ENCODE results near the gene ZEB2.

Gene ZEB2

GRCh38 chr2:144523596-144524117 is 3.7 kb upstream of the ZEB2 start:
- H3K4me3 ChIP-seq (ENCODE audit: low read length), result peak overlapping the region; percentile 80
- no peaks in the 10 kb centered on the region for H3K9me3 ChIP-seq (ENCODE audit: low read length)
- H2AFZ ChIP-seq (ENCODE audit: low read depth, low read length), result peak overlapping the region; percentile 84
- peaks cover 44% of the 10 kb centered on the region for H3K4me1 ChIP-seq (ENCODE audit: insufficient read depth, low read length)
- no peaks in the 10 kb centered on the region for H3K27me3 ChIP-seq (ENCODE audit: insufficient read depth, low read length)
- no peaks in the 10 kb centered on the region for H3K36me3 ChIP-seq (ENCODE audit: insufficient read depth, low read length)

- Histone ChIP-seq H3K36me3 (ENCODE audit: insufficient read depth, low read length) (no peaks in the 10 kb centered on the region), H2AFZ (ENCODE audit: low read depth, low read length) (peak overlapping the region; percentile 84), H3K9me3 (ENCODE audit: low read length) (no peaks in the 10 kb centered on the region), H3K4me3 (ENCODE audit: low read length) (peak overlapping the region; percentile 80), H3K4me1 (ENCODE audit: insufficient read depth, low read length) (peaks cover 44% of the 10 kb centered on the region), H3K27me3 (ENCODE audit: insufficient read depth, low read length) (no peaks in the 10 kb centered on the region)
These were observed 3.1 kb upstream of the ZEB2 start for GRCh38 chr2:144522897-144523595.

- H2AFZ ChIP-seq (ENCODE audit: low read depth, low read length), result peak overlapping the region; percentile 84
- no peaks in the 10 kb centered on the region for H3K27me3 ChIP-seq (ENCODE audit: insufficient read depth, low read length)
- no peaks in the 10 kb centered on the region for H3K36me3 ChIP-seq (ENCODE audit: insufficient read depth, low read length)
- peak overlapping the region; percentile 80 for H3K4me3 ChIP-seq (ENCODE audit: low read length)
- no peaks in the 10 kb centered on the region for H3K9me3 ChIP-seq (ENCODE audit: low read length)
- H3K4me1 ChIP-seq (ENCODE audit: insufficient read depth, low read length), result peaks cover 44% of the 10 kb centered on the region
These were observed 2.4 kb upstream of the ZEB2 start for GRCh38 chr2:144522176-144522896.

- Histone ChIP-seq H3K36me3 (ENCODE audit: insufficient read depth, low read length) (no peaks in the 10 kb centered on the region), H2AFZ (ENCODE audit: low read depth, low read length) (no peak overlapping the region), H3K4me3 (ENCODE audit: low read length) (no peak overlapping the region), H3K4me1 (ENCODE audit: insufficient read depth, low read length) (peaks cover 41% of the 10 kb centered on the region), H3K9me3 (ENCODE audit: low read length) (no peaks in the 10 kb centered on the region), H3K27me3 (ENCODE audit: insufficient read depth, low read length) (no peaks in the 10 kb centered on the region)
These were observed 1.8 kb upstream of the ZEB2 start for GRCh38 chr2:144521686-144522085.

GRCh38 chr2:144520756-144521487 is 1.0 kb upstream of the ZEB2 start:
- peak overlapping the region; percentile 73 for H2AFZ ChIP-seq (ENCODE audit: low read depth, low read length)
- no peaks in the 10 kb centered on the region for H3K36me3 ChIP-seq (ENCODE audit: insufficient read depth, low read length)
- H3K9me3 ChIP-seq (ENCODE audit: low read length), result no peaks in the 10 kb centered on the region
- peaks cover 41% of the 10 kb centered on the region for H3K4me1 ChIP-seq (ENCODE audit: insufficient read depth, low read length)
- peak overlapping the region; percentile 50 for H3K4me3 ChIP-seq (ENCODE audit: low read length)
- H3K27me3 ChIP-seq (ENCODE audit: insufficient read depth, low read length), result no peaks in the 10 kb centered on the region

- Histone ChIP-seq H3K36me3 (ENCODE audit: insufficient read depth, low read length) (peaks cover 2% of the 10 kb centered on the region), H2AFZ (ENCODE audit: low read depth, low read length) (no peak overlapping the region), H3K4me3 (ENCODE audit: low read length) (peak overlapping the region; percentile 97), H3K9me3 (ENCODE audit: low read length) (no peaks in the 10 kb centered on the region), H3K4me1 (ENCODE audit: insufficient read depth, low read length) (peaks cover 40% of the 10 kb centered on the region), H3K27me3 (ENCODE audit: insufficient read depth, low read length) (no peaks in the 10 kb centered on the region)
These were observed 354 bp downstream of the ZEB2 start for GRCh38 chr2:144519597-144519933.

GRCh38 chr2:144518748-144519596 is 947 bp downstream of the ZEB2 start:
- no peaks in the 10 kb centered on the region for H3K27me3 ChIP-seq (ENCODE audit: insufficient read depth, low read length)
- peak overlapping the region; percentile 97 for H3K4me3 ChIP-seq (ENCODE audit: low read length)
- no peak overlapping the region for H2AFZ ChIP-seq (ENCODE audit: low read depth, low read length)
- no peaks in the 10 kb centered on the region for H3K9me3 ChIP-seq (ENCODE audit: low read length)
- peaks cover 8% of the 10 kb centered on the region for H3K36me3 ChIP-seq (ENCODE audit: insufficient read depth, low read length)
- H3K4me1 ChIP-seq (ENCODE audit: insufficient read depth, low read length), result peaks cover 46% of the 10 kb centered on the region

GRCh38 chr2:144517866-144518747 is 1.8 kb downstream of the ZEB2 start:
- Histone ChIP-seq H3K36me3 (ENCODE audit: insufficient read depth, low read length) (peaks cover 8% of the 10 kb centered on the region), H2AFZ (ENCODE audit: low read depth, low read length) (no peak overlapping the region), H3K4me1 (ENCODE audit: insufficient read depth, low read length) (peaks cover 47% of the 10 kb centered on the region), H3K9me3 (ENCODE audit: low read length) (no peaks in the 10 kb centered on the region), H3K27me3 (ENCODE audit: insufficient read depth, low read length) (no peaks in the 10 kb centered on the region), H3K4me3 (ENCODE audit: low read length) (peak overlapping the region; percentile 97)

- no peaks in the 10 kb centered on the region for H3K27me3 ChIP-seq (ENCODE audit: insufficient read depth, low read length)
- peaks cover 12% of the 10 kb centered on the region for H3K36me3 ChIP-seq (ENCODE audit: insufficient read depth, low read length)
- H3K9me3 ChIP-seq (ENCODE audit: low read length), result no peaks in the 10 kb centered on the region
- peak overlapping the region; percentile 97 for H3K4me3 ChIP-seq (ENCODE audit: low read length)
- H2AFZ ChIP-seq (ENCODE audit: low read depth, low read length), result no peak overlapping the region
- H3K4me1 ChIP-seq (ENCODE audit: insufficient read depth, low read length), result peaks cover 47% of the 10 kb centered on the region
These were observed 2.7 kb downstream of the ZEB2 start for GRCh38 chr2:144516981-144517865.

GRCh38 chr2:144516411-144516980 is 3.4 kb downstream of the ZEB2 start:
- Histone ChIP-seq H3K4me3 (ENCODE audit: low read length) (peak overlapping the region; percentile 97), H3K27me3 (ENCODE audit: insufficient read depth, low read length) (no peaks in the 10 kb centered on the region), H3K36me3 (ENCODE audit: insufficient read depth, low read length) (peaks cover 12% of the 10 kb centered on the region), H2AFZ (ENCODE audit: low read depth, low read length) (no peak overlapping the region), H3K9me3 (ENCODE audit: low read length) (no peaks in the 10 kb centered on the region), H3K4me1 (ENCODE audit: insufficient read depth, low read length) (peaks cover 48% of the 10 kb centered on the region)
